CD4-positive, alpha-beta T cell (primary cell): ENCODE measurements around the gene RBMS3. TPM values are rescaled to one million over a fixed set of nuclear protein-coding genes. Genes with fewer than 3 reads are reported as not detected.

Experiments
- ATAC-seq: fragments of 200-7000 bp; cut with Tn5 transposase; one replicate; pipeline ENCODE4 v1.10.0; 2022; ENCODE audit warnings: mild to moderate bottlenecking; ENCODE audit not compliant: poor library complexity
- CTCF ChIA-PET: fragments of 350-600 bp; sonication (Branson Sonifier 250); formaldehyde crosslinking; loops from one replicate; lab custom pipeline; 2021; ENCODE audit warnings: antibody characterized with exemption, inconsistent platforms; lab: Charles Lee
- POLR2A ChIA-PET: fragments of 350-600 bp; sonication (Branson Sonifier 250); formaldehyde crosslinking; loops from one replicate; lab custom pipeline; 2021; ENCODE audit warnings: antibody characterized with exemption, inconsistent platforms; lab: Charles Lee
- DNase-seq, 14 experiments: peaks; one replicate each; pipeline ENCODE4 v3.0.0-alpha.2; 2013 to 2020; ENCODE audit warnings: mixed read lengths in 2 of 14
- H3K27ac ChIP-seq, 2 donors: one replicate each; pipeline versions ENCODE4 v1.5.1 to v1.7.0; 2013; ENCODE audit warnings: low read length in 2 of 2, low read depth in 1 of 2, mild to moderate bottlenecking in 1 of 2
- H3K27me3 ChIP-seq, 2 experiments: 1 replicate in 1 of 2; 2 replicates in 1 of 2; pipeline versions ENCODE4 v1.6.1 to v1.7.0; 2013; ENCODE audit warnings: low read length in 2 of 2, control low read depth in 1 of 2, mild to moderate bottlenecking in 1 of 2, moderate library complexity in 1 of 2; ENCODE audit not compliant: insufficient read depth in 2 of 2, control insufficient read depth in 1 of 2
- H3K36me3 ChIP-seq: one replicate; pipeline ENCODE4 v1.6.1; 2013; ENCODE audit warnings: low read length, control low read depth; ENCODE audit not compliant: insufficient read depth
- H3K4me1 ChIP-seq: one replicate; pipeline ENCODE4 v1.6.1; 2013; ENCODE audit warnings: low read length, control low read depth; ENCODE audit not compliant: insufficient read depth
- H3K4me3 ChIP-seq: one replicate; pipeline ENCODE4 v1.5.1; 2013; ENCODE audit warnings: mild to moderate bottlenecking, low read length, moderate library complexity
- H3K9me3 ChIP-seq, 2 experiments: 1 replicate in 1 of 2; 2 replicates in 1 of 2; pipeline versions ENCODE4 v1.6.1 to v1.7.0; 2013; ENCODE audit warnings: low read length in 2 of 2, mild to moderate bottlenecking in 2 of 2, control low read depth in 1 of 2, moderate library complexity in 1 of 2; ENCODE audit not compliant: control insufficient read depth in 1 of 2, insufficient read depth in 1 of 2
- H3K27ac Mint-ChIP-seq: one replicate; pipeline ENCODE4 v1.8.0; 2020; ENCODE audit warnings: mixed read lengths
- H3K27me3 Mint-ChIP-seq: one replicate; pipeline ENCODE4 v1.8.0; 2021; ENCODE audit warnings: mixed read lengths
- H3K36me3 Mint-ChIP-seq: one replicate; pipeline ENCODE4 v1.8.0; 2021; ENCODE audit warnings: low read depth, mixed read lengths
- H3K4me1 Mint-ChIP-seq: one replicate; pipeline ENCODE4 v1.8.0; 2021; ENCODE audit warnings: low read depth, mixed read lengths
- H3K4me3 Mint-ChIP-seq: one replicate; pipeline ENCODE4 v1.8.0; 2020; ENCODE audit warnings: mild to moderate bottlenecking, mixed read lengths
- H3K9me3 Mint-ChIP-seq: one replicate; pipeline ENCODE4 v1.8.0; 2020; ENCODE audit warnings: mixed read lengths
- CTCF ChIP-seq: fragments of 200-600 bp; IDR thresholded peaks from one replicate; pipeline ENCODE4 v1.8.0; 2022; ENCODE audit warnings: antibody characterized with exemption, mild to moderate bottlenecking
- intact Hi-C, 2 experiments: fragments of 100-400 bp; cut with DNase I in 1 of 2; cut with micrococcal nuclease in 1 of 2; formaldehyde crosslinking; loops; one replicate each; pipeline versions ENCODE4 v1.15.1 to v1.9.0; 2023 to 2025; cut with DNase I, micrococcal nuclease
- total RNA-seq, 174 experiments: library from RNA in 2 of 174; stranded (reverse) in 2 of 174; gene quantifications; one replicate each; pipeline ENCODE4 v1.2.3 and lab custom pipeline; 2021 to 2026

The RBMS3 gene
- total RNA-seq, 2 experiments from 2014 or later: 1.6 to 1.7 TPM

DNA sequence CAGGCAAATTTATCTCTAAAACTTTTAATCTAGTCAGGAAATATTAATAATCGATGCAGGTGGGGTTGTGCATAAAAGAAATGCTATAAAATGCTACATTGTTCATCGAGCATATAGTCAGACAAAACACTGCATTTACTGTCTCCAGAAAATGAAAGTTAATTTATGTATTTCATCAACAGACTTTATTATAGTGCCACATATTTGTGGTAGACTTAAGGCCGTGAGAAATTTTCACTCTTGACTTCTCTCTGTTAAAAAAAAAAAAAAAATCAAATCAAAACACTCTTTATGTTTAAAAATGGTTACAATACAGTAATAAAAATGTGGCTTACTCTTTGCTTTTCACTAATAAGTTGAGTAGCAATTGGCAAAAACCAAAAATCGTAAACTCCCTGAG, 67.4 kb downstream of the RBMS3 start:
- H3K4me3 ChIP-seq: no peak overlapping the region
- Mint-ChIP-seq H3K27ac (no peak overlapping the region), H3K4me1 (no peaks in the 10 kb centered on the region), H3K9me3 (no peaks in the 10 kb centered on the region), H3K27me3 (no peaks in the 10 kb centered on the region), H3K4me3 (no peak overlapping the region), H3K36me3 (no peaks in the 10 kb centered on the region)
- no peaks in the 10 kb centered on the region for H3K27me3 ChIP-seq
- no peak for ATAC-seq
- H3K4me1 ChIP-seq: no peaks in the 10 kb centered on the region
- no peak for TF ChIP-seq CTCF
- no peaks in the 10 kb centered on the region for H3K9me3 ChIP-seq
- no peaks in the 10 kb centered on the region for H3K36me3 ChIP-seq
- intact Hi-C loops: no loop called here
- ChIA-PET POLR2A (no interaction called here), CTCF (interaction anchor here (1.6 kb wide), 1 partner anchor 18 kb away, joined by 3 read pairs; no protein-coding TSS in a partner anchor)
- DNase-seq: no peak
- no peak overlapping the region for H3K27ac ChIP-seq

DNA sequence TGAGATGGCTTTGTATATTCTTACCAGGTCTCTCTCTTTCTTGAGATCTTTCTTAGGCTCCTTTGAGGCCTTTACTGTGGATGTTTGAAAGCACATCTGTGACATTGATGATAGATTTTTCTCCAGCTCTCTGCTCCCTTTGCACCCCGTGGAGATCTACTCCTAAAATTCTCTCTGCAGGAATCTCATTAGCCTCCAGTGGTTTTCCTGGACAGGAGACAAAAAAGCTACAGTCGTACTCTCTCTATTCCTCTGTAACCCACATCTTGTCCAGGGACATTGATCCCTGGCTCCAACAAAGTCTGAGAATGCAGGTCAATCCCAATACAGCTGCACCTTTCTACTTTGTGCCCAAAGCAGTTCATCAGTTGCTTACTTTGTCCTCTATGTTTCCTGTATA, 68.2 kb downstream of the RBMS3 start:
- POLR2A ChIA-PET: no interaction called here

DNA sequence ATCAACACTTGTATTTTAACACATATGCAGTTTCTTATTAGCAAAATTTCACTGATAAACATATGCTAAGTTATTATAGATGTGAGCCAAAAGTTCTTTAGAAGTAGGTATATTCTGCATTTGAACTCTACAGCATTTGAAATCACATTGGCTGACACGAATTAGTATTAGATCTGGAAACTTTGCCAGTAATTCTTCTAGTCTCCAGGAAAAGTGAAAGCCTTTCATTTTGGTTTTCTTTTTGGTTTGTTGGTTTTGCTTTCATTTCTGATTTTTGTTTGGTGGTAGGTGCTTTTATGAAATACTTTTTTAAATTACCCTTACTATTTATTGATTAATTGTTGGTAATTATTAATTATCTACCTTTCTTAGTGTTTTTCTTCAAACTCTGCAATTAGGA, 72.9 kb downstream of the RBMS3 start:
- no peaks in the 10 kb centered on the region for H3K4me1 Mint-ChIP-seq
- no peak overlapping the region for H3K27ac ChIP-seq
- H3K4me3 Mint-ChIP-seq: no peak overlapping the region
- H3K4me3 ChIP-seq: no peak overlapping the region
- ChIA-PET CTCF (no interaction called here), POLR2A (no interaction called here)
- ATAC-seq (no peak), DNase-seq (peak in 1 of 14 experiments; percentile 2)
- intact Hi-C loops: no loop called here
- H3K27me3 ChIP-seq: no peaks in the 10 kb centered on the region
- no peaks in the 10 kb centered on the region for H3K36me3 ChIP-seq
- H3K27ac Mint-ChIP-seq: no peak overlapping the region
- H3K4me1 ChIP-seq: no peaks in the 10 kb centered on the region
- H3K9me3 ChIP-seq: no peaks in the 10 kb centered on the region
- no peaks in the 10 kb centered on the region for H3K27me3 Mint-ChIP-seq
- no peaks in the 10 kb centered on the region for H3K36me3 Mint-ChIP-seq
- TF ChIP-seq CTCF: no peak
- H3K9me3 Mint-ChIP-seq: no peaks in the 10 kb centered on the region

More for the DNA sequence above, 68.2 kb downstream of the RBMS3 start:
- H3K36me3 Mint-ChIP-seq: no peaks in the 10 kb centered on the region
- no peaks in the 10 kb centered on the region for H3K9me3 Mint-ChIP-seq
- DNase-seq (no peak), ATAC-seq (no peak)
- no peaks in the 10 kb centered on the region for H3K27me3 Mint-ChIP-seq
- intact Hi-C loops: no loop called here
- TF ChIP-seq CTCF: no peak
- no peaks in the 10 kb centered on the region for H3K4me1 Mint-ChIP-seq
- H3K4me3 Mint-ChIP-seq: no peak overlapping the region
- Histone ChIP-seq H3K27ac (no peak overlapping the region), H3K9me3 (no peaks in the 10 kb centered on the region), H3K27me3 (no peaks in the 10 kb centered on the region), H3K36me3 (no peaks in the 10 kb centered on the region), H3K4me1 (no peaks in the 10 kb centered on the region), H3K4me3 (no peak overlapping the region)
- no peak overlapping the region for H3K27ac Mint-ChIP-seq
- CTCF ChIA-PET: interaction anchor here (1.6 kb wide), 1 partner anchor 19 kb away, joined by 3 read pairs; no protein-coding TSS in a partner anchor
